HG03442 (cell line): ENCODE measurements around the gene SCGB3A1.

ENCODE experiments used
- ATAC-seq: cut with Tn5 transposase; IDR thresholded peaks from one replicate; pipeline ENCODE4 v1.9.1; 2021; ENCODE audit warnings: mild to moderate bottlenecking, moderate library complexity; ENCODE audit not compliant: unreplicated experiment

SCGB3A1 gene

GRCh38 chr5:180590543-180591310, 572 bp downstream of the SCGB3A1 start:
- ATAC-seq, result no peak

GRCh38 chr5:180589771-180590542, 1.3 kb downstream of the SCGB3A1 start:
- ATAC-seq, result no peak

- ATAC-seq, result no peak
Measured at GRCh38 chr5:180586870-180587269, 4.4 kb downstream of the SCGB3A1 start.

- ATAC-seq, result no peak
Measured at GRCh38 chr5:180586204-180586603, 5.1 kb downstream of the SCGB3A1 start.

GRCh38 chr5:180583738-180584137, 7.6 kb downstream of the SCGB3A1 start:
- ATAC-seq, result no peak

GRCh38 chr5:180580681-180581080, 10.6 kb downstream of the SCGB3A1 start:
- ATAC-seq, result no peak

- ATAC-seq, result no peak
Measured at GRCh38 chr5:180575571-180575970, 15.7 kb downstream of the SCGB3A1 start.

GRCh38 chr5:180568914-180569313, 22.4 kb downstream of the SCGB3A1 start:
- no peak for ATAC-seq

GRCh38 chr5:180563994-180564393, 27.3 kb downstream of the SCGB3A1 start:
- ATAC-seq, result no peak

- ATAC-seq, result no peak
Measured at GRCh38 chr5:180558232-180558631, 33.1 kb downstream of the SCGB3A1 start.

GRCh38 chr5:180557217-180557809, 34.0 kb downstream of the SCGB3A1 start:
- ATAC-seq, result no peak

- ATAC-seq, result no peak
Measured at GRCh38 chr5:180555168-180555921, 36.0 kb downstream of the SCGB3A1 start.

- ATAC-seq, result no peak
Measured at GRCh38 chr5:180553530-180553929, 37.8 kb downstream of the SCGB3A1 start.

- ATAC-seq, result no peak
Measured at GRCh38 chr5:180548563-180548962, 42.7 kb downstream of the SCGB3A1 start.

- ATAC-seq, result no peak
Measured at GRCh38 chr5:180545248-180545647, 46.1 kb downstream of the SCGB3A1 start.

- no peak for ATAC-seq
Measured at GRCh38 chr5:180541710-180542109, 49.6 kb downstream of the SCGB3A1 start.
